Measurements from ENCODE around the gene PCDHGA2.
"Not testable (repeated sequence)": the region's sequence is repeated elsewhere in the genome, so short reads cannot be mapped to it uniquely, and the experiment has no call there.

The PCDHGA2 gene

DNA sequence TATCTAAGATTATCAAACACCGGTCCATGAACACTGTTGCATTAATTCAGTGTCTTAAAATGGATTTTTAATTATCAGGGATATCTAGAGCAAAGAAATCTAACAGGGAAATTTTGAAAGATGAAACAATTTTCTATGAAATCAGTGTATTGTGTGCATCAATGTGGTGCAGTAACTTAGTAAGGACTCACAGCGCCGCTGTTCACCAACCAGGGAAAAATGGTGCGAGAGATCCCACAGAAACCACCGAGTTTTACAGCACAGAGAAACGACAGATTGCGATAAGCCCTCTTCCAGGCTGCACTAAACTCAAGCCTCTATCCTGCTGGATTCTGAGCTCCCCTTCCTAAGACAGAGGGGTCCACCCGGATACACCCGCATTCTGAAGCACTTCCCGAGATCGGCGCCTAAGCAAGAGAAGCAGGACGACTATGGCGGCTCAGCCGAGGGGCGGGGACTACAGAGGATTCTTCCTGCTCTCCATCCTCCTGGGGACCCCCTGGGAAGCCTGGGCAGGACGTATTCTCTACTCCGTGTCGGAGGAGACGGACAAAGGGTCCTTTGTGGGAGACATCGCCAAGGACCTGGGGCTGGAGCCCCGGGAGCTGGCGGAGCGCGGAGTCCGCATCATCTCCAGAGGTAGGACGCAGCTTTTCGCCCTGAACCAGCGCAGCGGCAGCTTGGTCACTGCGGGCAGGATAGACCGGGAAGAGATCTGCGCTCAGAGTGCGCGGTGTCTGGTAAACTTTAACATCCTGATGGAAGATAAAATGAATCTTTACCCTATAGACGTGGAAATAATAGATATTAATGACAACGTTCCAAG lies 44.1 kb downstream of the PCDHGA2 start, which contains the start of gene PCDHGA7:
Gene PCDHGA7, plus strand, starts transcription at position 274 of the 826 bp plus-strand sequence. Its CDS starts 158 bp downstream, at position 432.
- Histone ChIP-seq H3K27me3 (ENCODE audit: insufficient read depth, low read depth) (no peaks in the 10 kb centered on the region), H3K4me2 (no peak within 1 kb of the TSS), H3K27ac (no peak within 1 kb of the TSS), H3K4me1 (ENCODE audit: low read depth, poor library complexity, severe bottlenecking) (no peaks in the 10 kb centered on the region), H3K9ac (no peak within 1 kb of the TSS), H3K36me3 (ENCODE audit: insufficient read depth) (no peaks in the 10 kb centered on the region), H3K4me3 (IDR thresholded peaks at IDR 0.05; ENCODE audit: insufficient read depth, low read depth, low read length) (no peak within 1 kb of the TSS), H4K20me1 (ENCODE audit: insufficient read depth) (no peaks in the 10 kb centered on the region), H2AFZ (ENCODE audit: low read depth) (no peak within 1 kb of the TSS), H3K79me2 (ENCODE audit: insufficient read depth, low read depth) (no peaks in the 10 kb centered on the region)
- TF ChIP-seq, protein P1, sequence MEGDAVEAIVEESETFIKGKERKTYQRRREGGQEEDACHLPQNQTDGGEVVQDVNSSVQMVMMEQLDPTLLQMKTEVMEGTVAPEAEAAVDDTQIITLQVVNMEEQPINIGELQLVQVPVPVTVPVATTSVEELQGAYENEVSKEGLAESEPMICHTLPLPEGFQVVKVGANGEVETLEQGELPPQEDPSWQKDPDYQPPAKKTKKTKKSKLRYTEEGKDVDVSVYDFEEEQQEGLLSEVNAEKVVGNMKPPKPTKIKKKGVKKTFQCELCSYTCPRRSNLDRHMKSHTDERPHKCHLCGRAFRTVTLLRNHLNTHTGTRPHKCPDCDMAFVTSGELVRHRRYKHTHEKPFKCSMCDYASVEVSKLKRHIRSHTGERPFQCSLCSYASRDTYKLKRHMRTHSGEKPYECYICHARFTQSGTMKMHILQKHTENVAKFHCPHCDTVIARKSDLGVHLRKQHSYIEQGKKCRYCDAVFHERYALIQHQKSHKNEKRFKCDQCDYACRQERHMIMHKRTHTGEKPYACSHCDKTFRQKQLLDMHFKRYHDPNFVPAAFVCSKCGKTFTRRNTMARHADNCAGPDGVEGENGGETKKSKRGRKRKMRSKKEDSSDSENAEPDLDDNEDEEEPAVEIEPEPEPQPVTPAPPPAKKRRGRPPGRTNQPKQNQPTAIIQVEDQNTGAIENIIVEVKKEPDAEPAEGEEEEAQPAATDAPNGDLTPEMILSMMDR (conservative IDR thresholded peaks at IDR 0.05; ENCODE audit: low read depth, low read length): no peak

DNA sequence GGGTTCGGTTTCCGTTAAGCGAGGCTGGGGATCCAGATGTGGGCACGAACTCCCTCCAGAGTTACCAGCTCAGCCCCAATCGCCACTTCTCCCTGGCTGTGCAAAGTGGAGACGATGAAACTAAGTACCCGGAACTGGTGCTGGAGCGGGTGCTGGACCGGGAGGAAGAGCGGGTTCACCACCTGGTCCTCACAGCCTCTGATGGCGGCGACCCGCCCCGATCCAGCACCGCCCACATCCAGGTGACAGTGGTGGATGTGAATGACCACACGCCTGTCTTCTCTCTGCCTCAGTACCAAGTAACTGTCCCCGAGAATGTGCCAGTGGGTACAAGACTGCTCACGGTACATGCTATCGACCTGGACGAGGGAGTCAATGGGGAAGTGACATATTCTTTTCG lies 44.8 kb downstream of the PCDHGA2 start:
- Histone ChIP-seq H3K4me1 (ENCODE audit: low read depth, poor library complexity, severe bottlenecking) (no peaks in the 10 kb centered on the region), H3K4me2 (no peak overlapping the region), H3K79me2 (ENCODE audit: insufficient read depth, low read depth) (no peaks in the 10 kb centered on the region), H2AFZ (ENCODE audit: low read depth) (no peak overlapping the region), H4K20me1 (ENCODE audit: insufficient read depth) (no peaks in the 10 kb centered on the region), H3K27me3 (ENCODE audit: insufficient read depth, low read depth) (no peaks in the 10 kb centered on the region), H3K27ac (no peak overlapping the region), H3K4me3 (IDR thresholded peaks at IDR 0.05; ENCODE audit: insufficient read depth, low read depth, low read length) (no peak overlapping the region), H3K36me3 (ENCODE audit: insufficient read depth) (no peaks in the 10 kb centered on the region), H3K9ac (no peak overlapping the region)
- TF ChIP-seq, protein P1 (conservative IDR thresholded peaks at IDR 0.05; ENCODE audit: low read depth, low read length): no peak

DNA sequence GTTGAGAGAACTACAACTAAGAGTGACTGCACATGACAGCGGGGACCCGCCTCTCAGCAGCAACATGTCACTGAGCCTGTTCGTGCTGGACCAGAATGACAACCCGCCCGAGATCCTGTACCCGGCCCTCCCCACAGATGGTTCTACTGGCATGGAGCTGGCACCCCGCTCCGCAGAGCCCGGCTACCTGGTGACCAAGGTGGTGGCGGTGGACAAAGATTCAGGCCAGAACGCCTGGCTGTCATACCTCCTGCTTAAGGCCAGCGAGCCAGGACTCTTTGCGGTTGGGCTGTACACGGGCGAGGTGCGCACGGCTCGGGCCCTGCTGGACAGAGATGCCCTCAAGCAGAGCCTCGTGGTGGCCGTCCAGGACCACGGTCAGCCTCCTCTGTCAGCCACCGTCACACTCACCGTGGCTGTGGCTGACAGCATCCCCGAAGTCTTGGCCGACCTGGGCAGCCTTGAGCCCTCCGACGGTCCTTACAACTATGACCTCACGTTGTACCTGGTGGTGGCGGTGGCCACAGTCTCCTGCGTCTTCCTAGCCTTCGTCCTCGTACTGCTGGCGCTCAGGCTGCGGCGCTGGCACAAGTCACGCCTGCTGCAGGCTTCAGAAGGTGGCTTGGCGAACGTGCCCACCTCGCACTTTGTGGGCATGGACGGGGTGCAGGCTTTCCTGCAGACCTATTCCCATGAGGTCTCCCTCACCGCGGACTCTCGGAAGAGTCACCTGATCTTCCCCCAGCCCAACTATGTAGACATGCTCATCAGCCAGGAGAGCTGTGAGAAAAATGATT lies 46.1 kb downstream of the PCDHGA2 start:
- H3K36me3 ChIP-seq (ENCODE audit: insufficient read depth): no peaks in the 10 kb centered on the region
- no peak overlapping the region for H3K27ac ChIP-seq
- H2AFZ ChIP-seq (ENCODE audit: low read depth): no peak overlapping the region
- no peaks in the 10 kb centered on the region for H3K4me1 ChIP-seq (ENCODE audit: low read depth, poor library complexity, severe bottlenecking)
- TF ChIP-seq, protein P1 (conservative IDR thresholded peaks at IDR 0.05; ENCODE audit: low read depth, low read length): no peak
- H3K27me3 ChIP-seq (ENCODE audit: insufficient read depth, low read depth): no peaks in the 10 kb centered on the region
- no peaks in the 10 kb centered on the region for H4K20me1 ChIP-seq (ENCODE audit: insufficient read depth)
- H3K4me3 ChIP-seq (IDR thresholded peaks at IDR 0.05; ENCODE audit: insufficient read depth, low read depth, low read length): no peak overlapping the region
- no peak overlapping the region for H3K4me2 ChIP-seq
- no peak overlapping the region for H3K9ac ChIP-seq
- no peaks in the 10 kb centered on the region for H3K79me2 ChIP-seq (ENCODE audit: insufficient read depth, low read depth)

DNA sequence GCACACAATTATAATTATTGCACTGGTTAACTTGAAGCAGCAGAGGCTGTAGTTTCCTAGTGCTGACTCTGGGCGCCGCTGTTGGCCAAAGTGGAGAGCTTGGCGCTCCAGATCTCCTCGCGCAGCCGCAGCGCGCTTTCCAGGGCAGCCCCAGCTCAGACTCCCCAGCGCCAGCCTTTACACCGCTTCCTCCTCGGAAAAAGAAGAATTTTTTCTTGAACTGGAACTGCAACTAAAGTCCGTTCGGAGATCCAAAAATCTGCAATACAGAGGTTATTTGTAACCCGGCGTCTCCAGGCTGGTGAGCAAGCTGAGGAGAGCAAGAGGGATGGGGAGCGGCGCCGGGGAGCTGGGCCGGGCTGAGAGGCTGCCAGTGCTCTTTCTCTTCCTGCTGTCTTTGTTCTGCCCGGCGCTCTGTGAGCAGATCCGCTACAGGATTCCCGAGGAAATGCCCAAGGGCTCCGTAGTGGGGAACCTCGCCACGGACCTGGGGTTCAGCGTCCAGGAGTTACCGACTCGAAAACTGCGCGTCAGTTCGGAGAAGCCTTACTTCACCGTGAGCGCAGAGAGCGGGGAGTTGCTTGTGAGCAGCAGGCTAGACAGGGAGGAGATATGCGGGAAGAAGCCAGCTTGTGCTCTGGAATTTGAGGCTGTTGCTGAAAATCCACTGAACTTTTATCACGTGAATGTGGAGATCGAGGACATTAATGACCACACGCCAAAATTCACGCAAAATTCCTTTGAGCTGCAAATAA lies 49.2 kb downstream of the PCDHGA2 start, which contains the start of gene PCDHGB4:
Gene PCDHGB4, plus strand, starts transcription at position 142 of the 755 bp plus-strand sequence. Its CDS starts 187 bp downstream, at position 329.
- not testable (repeated sequence) for H4K20me1 ChIP-seq (ENCODE audit: insufficient read depth); H3K36me3 ChIP-seq (ENCODE audit: insufficient read depth); H3K4me2 ChIP-seq; H3K9ac ChIP-seq; H3K27ac ChIP-seq; H3K79me2 ChIP-seq (ENCODE audit: insufficient read depth, low read depth); H2AFZ ChIP-seq (ENCODE audit: low read depth); H3K4me3 ChIP-seq (IDR thresholded peaks at IDR 0.05; ENCODE audit: insufficient read depth, low read depth, low read length); H3K27me3 ChIP-seq (ENCODE audit: insufficient read depth, low read depth); H3K4me1 ChIP-seq (ENCODE audit: low read depth, poor library complexity, severe bottlenecking)

Measured in KMS-11 (cell line).